WTC11 (cell line): Measurements from ENCODE around the gene TUBGCP2. TPM values are rescaled to one million over a fixed set of nuclear protein-coding genes. Genes with fewer than 3 reads are reported as not detected.

Experiments used
- ATAC-seq: fragments of 200-7000 bp; cut with Tn5 transposase; 2 replicates; pipeline ENCODE4 v1.10.0; 2021; ENCODE audit warnings: mild to moderate bottlenecking, moderate library complexity
- CTCF ChIA-PET: fragments of 300-600 bp; sonication (Branson Sonifier 250); formaldehyde crosslinking; loops from one replicate; lab custom pipeline; 2021; ENCODE audit warnings: antibody characterized with exemption; lab: Charles Lee
- POLR2A ChIA-PET: fragments of 350-600 bp; sonication (Branson Sonifier 250); formaldehyde crosslinking; loops from one replicate; lab custom pipeline; 2021; ENCODE audit warnings: antibody characterized with exemption; lab: Charles Lee
- DNase-seq: peaks from one replicate; pipeline ENCODE4 v3.0.0; 2021; ENCODE audit warnings: low spot score
- H3K27ac Mint-ChIP-seq: 2 replicates; pipeline ENCODE4 v1.8.0; 2021; ENCODE audit warnings: mixed read lengths
- H3K27me3 Mint-ChIP-seq: 2 replicates; pipeline ENCODE4 v1.8.0; 2021; ENCODE audit warnings: low read depth, mild to moderate bottlenecking, moderate library complexity, mixed read lengths
- H3K36me3 Mint-ChIP-seq: 2 replicates; pipeline ENCODE4 v1.8.0; 2021; ENCODE audit warnings: mixed read lengths
- H3K4me1 Mint-ChIP-seq: 2 replicates; pipeline ENCODE4 v1.8.0; 2022; ENCODE audit warnings: mixed read lengths
- H3K4me3 Mint-ChIP-seq: 2 replicates; pipeline ENCODE4 v1.8.0; 2021; ENCODE audit warnings: mild to moderate bottlenecking, moderate library complexity, mixed read lengths
- H3K9me3 Mint-ChIP-seq: 2 replicates; pipeline ENCODE4 v1.8.0; 2021; ENCODE audit warnings: mixed read lengths
- ARID4B ChIP-seq: sonication (generic); formaldehyde crosslinking; IDR thresholded peaks from 2 replicates; pipeline ENCODE4 v1.8.0; 2023; ENCODE audit warnings: missing genetic modification reagents, mild to moderate bottlenecking, borderline replicate concordance
- ATF6 ChIP-seq: sonication (generic); formaldehyde crosslinking; IDR thresholded peaks from 2 replicates; pipeline ENCODE4 v1.8.1; 2023; ENCODE audit warnings: mild to moderate bottlenecking, missing genetic modification reagents
- CDX4 ChIP-seq: fragments of 250-450 bp; sonication (Bioruptor Pico); IDR thresholded peaks from 2 replicates; pipeline ENCODE4 v1.9.0; 2021; ENCODE audit warnings: moderate library complexity, mild to moderate bottlenecking, inconsistent platforms, borderline replicate concordance
- E2F1 ChIP-seq: sonication (generic); formaldehyde crosslinking; IDR thresholded peaks from 2 replicates; pipeline ENCODE4 v1.8.0; 2022; ENCODE audit warnings: mild to moderate bottlenecking, missing genetic modification reagents
- E2F5 ChIP-seq: sonication (generic); formaldehyde crosslinking; IDR thresholded peaks from 2 replicates; pipeline ENCODE4 v1.8.1; 2022; ENCODE audit warnings: mild to moderate bottlenecking, moderate library complexity, missing genetic modification reagents
- ERG ChIP-seq: fragments of 250-450 bp; sonication (Bioruptor Pico); IDR thresholded peaks from 2 replicates; pipeline ENCODE4 v1.8.0; 2021; ENCODE audit warnings: mild to moderate bottlenecking
- GABPB1 ChIP-seq: sonication (generic); formaldehyde crosslinking; IDR thresholded peaks from 2 replicates; pipeline ENCODE4 v1.8.1; 2023; ENCODE audit warnings: mild to moderate bottlenecking, missing genetic modification reagents
- IRF2 ChIP-seq: sonication (generic); formaldehyde crosslinking; IDR thresholded peaks from 2 replicates; pipeline ENCODE4 v1.8.0; 2022; ENCODE audit warnings: low read depth, missing genetic modification reagents, borderline replicate concordance
- MXD4 ChIP-seq: fragments of 250-450 bp; sonication (Bioruptor Pico); IDR thresholded peaks from 2 replicates; pipeline ENCODE4 v1.8.0; 2021; ENCODE audit warnings: mild to moderate bottlenecking, moderate library complexity, borderline replicate concordance
- MYBL2 ChIP-seq: sonication (generic); formaldehyde crosslinking; IDR thresholded peaks from 2 replicates; pipeline ENCODE4 v1.8.1; 2023; ENCODE audit warnings: mild to moderate bottlenecking, moderate library complexity, missing genetic modification reagents
- PRDM15 ChIP-seq: sonication (generic); formaldehyde crosslinking; IDR thresholded peaks from 2 replicates; pipeline ENCODE4 v1.8.0; 2022; ENCODE audit warnings: missing genetic modification reagents
- SMAD3 ChIP-seq: sonication (generic); formaldehyde crosslinking; IDR thresholded peaks from 2 replicates; pipeline ENCODE4 v1.8.0; 2022; ENCODE audit warnings: missing genetic modification reagents, mild to moderate bottlenecking, borderline replicate concordance
- SOX15 ChIP-seq: fragments of 250-450 bp; sonication (Bioruptor Pico); IDR thresholded peaks from 2 replicates; pipeline ENCODE4 v1.9.0; 2021; ENCODE audit warnings: mild to moderate bottlenecking
- TP53 ChIP-seq: sonication (generic); formaldehyde crosslinking; IDR thresholded peaks from 2 replicates; pipeline ENCODE4 v1.8.1; 2023; ENCODE audit warnings: mild to moderate bottlenecking, missing genetic modification reagents
- ZMAT4 ChIP-seq: fragments of 250-450 bp; sonication (Bioruptor Pico); IDR thresholded peaks from 2 replicates; pipeline ENCODE4 v1.9.0; 2021; ENCODE audit warnings: mild to moderate bottlenecking
- ZNF423 ChIP-seq: fragments of 250-450 bp; sonication (Bioruptor Pico); IDR thresholded peaks from 2 replicates; pipeline ENCODE4 v2.1.2; 2022; ENCODE audit warnings: mild to moderate bottlenecking, moderate library complexity
- ZNF671 ChIP-seq: fragments of 250-450 bp; sonication (Bioruptor Pico); IDR thresholded peaks from 2 replicates; pipeline ENCODE4 v1.8.0; 2021; ENCODE audit warnings: mild to moderate bottlenecking
- ZSCAN18 ChIP-seq: fragments of 250-450 bp; sonication (Bioruptor Pico); IDR thresholded peaks from 2 replicates; pipeline ENCODE4 v2.1.2; 2022; ENCODE audit warnings: mild to moderate bottlenecking, moderate library complexity
- total RNA-seq: library from RNA; stranded (reverse); gene quantifications from 3 replicates; pipeline ENCODE4 v1.2.3, GENCODE V29; 2021

TUBGCP2 gene
- total RNA-seq, 1 experiment from 2014 or later = 62.5 TPM

GRCh38 chr10:133241501-133242205 is 67.0 kb downstream of the TUBGCP2 start (continued):
- TF ChIP-seq ATF6 (CRISPR knock-in tag) (no peak), TP53 (CRISPR knock-in tag) (no peak), ZNF423 (CRISPR knock-in tag) (no peak), E2F1 (CRISPR knock-in tag) (no peak), CDX4 (CRISPR knock-in tag) (no peak), ERG (CRISPR knock-in tag) (no peak), ZNF671 (CRISPR knock-in tag) (no peak), SOX15 (CRISPR knock-in tag) (no peak), PRDM15 (CRISPR knock-in tag) (no peak), IRF2 (CRISPR knock-in tag) (no peak), MXD4 (no peak)

GRCh38 chr10:133239990-133240389 is 68.7 kb downstream of the TUBGCP2 start:
- ChIA-PET CTCF (interaction anchor here (1.0 kb wide), 1 partner anchor 27 kb away, joined by 3 read pairs; no protein-coding TSS in a partner anchor), POLR2A (no interaction called here)
- no peak for TF ChIP-seq ZMAT4 (CRISPR knock-in tag)
- no peak for TF ChIP-seq ZSCAN18 (CRISPR knock-in tag)
- no peak for TF ChIP-seq GABPB1 (CRISPR knock-in tag)
- no peak for TF ChIP-seq ARID4B (CRISPR knock-in tag)
- TF ChIP-seq E2F1 (CRISPR knock-in tag) = no peak
- no peak for TF ChIP-seq E2F5
- no peak for TF ChIP-seq SMAD3 (CRISPR knock-in tag)
- TF ChIP-seq MYBL2 = no peak

More at GRCh38 chr10:133239990-133240389, 68.7 kb downstream of the TUBGCP2 start:
- no peak for DNase-seq
- no peak overlapping the region for H3K27ac Mint-ChIP-seq
- H3K27me3 Mint-ChIP-seq = peaks cover 34% of the 10 kb centered on the region
- no peak overlapping the region for H3K4me3 Mint-ChIP-seq
- H3K36me3 Mint-ChIP-seq = peaks cover 11% of the 10 kb centered on the region
- H3K4me1 Mint-ChIP-seq = peaks cover 34% of the 10 kb centered on the region
- no peaks in the 10 kb centered on the region for H3K9me3 Mint-ChIP-seq
- ATAC-seq = no peak
